8988T (cell line): ENCODE measurements around the gene OSBPL3.

Source experiments
- DNase-seq: peaks from one replicate; pipeline ENCODE4 v3.0.0; 2011

The OSBPL3 gene

GRCh38 chr7:24949884-24950283 is 30.1 kb downstream of the OSBPL3 start:
- DNase-seq, result no peak

- no peak for DNase-seq
These were observed 31.2 kb downstream of the OSBPL3 start for GRCh38 chr7:24948739-24949138.

- no peak for DNase-seq
These were observed 33.5 kb downstream of the OSBPL3 start for GRCh38 chr7:24946467-24946866.

- no peak for DNase-seq
These were observed 34.1 kb downstream of the OSBPL3 start for GRCh38 chr7:24945899-24946298.

- no peak for DNase-seq
These were observed 36.7 kb downstream of the OSBPL3 start for GRCh38 chr7:24943096-24943948.

- no peak for DNase-seq
These were observed 37.8 kb downstream of the OSBPL3 start for GRCh38 chr7:24942226-24942625.

GRCh38 chr7:24939416-24939815 is 40.6 kb downstream of the OSBPL3 start:
- no peak for DNase-seq

GRCh38 chr7:24936121-24936824 is 43.7 kb downstream of the OSBPL3 start:
- DNase-seq, result no peak

GRCh38 chr7:24933298-24933697 is 46.7 kb downstream of the OSBPL3 start:
- no peak for DNase-seq

- no peak for DNase-seq
These were observed 47.2 kb downstream of the OSBPL3 start for GRCh38 chr7:24932815-24933214.

GRCh38 chr7:24932389-24932788 is 47.6 kb downstream of the OSBPL3 start:
- no peak for DNase-seq

GRCh38 chr7:24931844-24932243 is 48.1 kb downstream of the OSBPL3 start:
- DNase-seq, result no peak

- DNase-seq, result no peak
These were observed 49.1 kb downstream of the OSBPL3 start for GRCh38 chr7:24930856-24931255.

GRCh38 chr7:24926623-24927524 is 53.1 kb downstream of the OSBPL3 start:
- DNase-seq, result no peak

- DNase-seq, result no peak
These were observed 55.6 kb downstream of the OSBPL3 start for GRCh38 chr7:24924375-24924774.

GRCh38 chr7:24923172-24923865 is 56.7 kb downstream of the OSBPL3 start:
- DNase-seq, result no peak

GRCh38 chr7:24922099-24922773 is 57.7 kb downstream of the OSBPL3 start:
- DNase-seq, result no peak

GRCh38 chr7:24921362-24921679 is 58.7 kb downstream of the OSBPL3 start:
- no peak for DNase-seq

- no peak for DNase-seq
These were observed 59.3 kb downstream of the OSBPL3 start for GRCh38 chr7:24920451-24921361.

GRCh38 chr7:24917510-24918239 is 62.3 kb downstream of the OSBPL3 start:
- DNase-seq, result no peak
